ENCODE results near the gene DOCK6. TPM values are rescaled to one million over a fixed set of nuclear protein-coding genes. Genes with fewer than 3 reads are reported as not detected.

Gene DOCK6
- total and polyA plus RNA-seq, 2 of the 13 experiments (the other 11 are each of a cell fraction or from before 2014, with no cell fraction given), result 5.4 to 38.1 TPM

- TF ChIP-seq, protein P1, sequence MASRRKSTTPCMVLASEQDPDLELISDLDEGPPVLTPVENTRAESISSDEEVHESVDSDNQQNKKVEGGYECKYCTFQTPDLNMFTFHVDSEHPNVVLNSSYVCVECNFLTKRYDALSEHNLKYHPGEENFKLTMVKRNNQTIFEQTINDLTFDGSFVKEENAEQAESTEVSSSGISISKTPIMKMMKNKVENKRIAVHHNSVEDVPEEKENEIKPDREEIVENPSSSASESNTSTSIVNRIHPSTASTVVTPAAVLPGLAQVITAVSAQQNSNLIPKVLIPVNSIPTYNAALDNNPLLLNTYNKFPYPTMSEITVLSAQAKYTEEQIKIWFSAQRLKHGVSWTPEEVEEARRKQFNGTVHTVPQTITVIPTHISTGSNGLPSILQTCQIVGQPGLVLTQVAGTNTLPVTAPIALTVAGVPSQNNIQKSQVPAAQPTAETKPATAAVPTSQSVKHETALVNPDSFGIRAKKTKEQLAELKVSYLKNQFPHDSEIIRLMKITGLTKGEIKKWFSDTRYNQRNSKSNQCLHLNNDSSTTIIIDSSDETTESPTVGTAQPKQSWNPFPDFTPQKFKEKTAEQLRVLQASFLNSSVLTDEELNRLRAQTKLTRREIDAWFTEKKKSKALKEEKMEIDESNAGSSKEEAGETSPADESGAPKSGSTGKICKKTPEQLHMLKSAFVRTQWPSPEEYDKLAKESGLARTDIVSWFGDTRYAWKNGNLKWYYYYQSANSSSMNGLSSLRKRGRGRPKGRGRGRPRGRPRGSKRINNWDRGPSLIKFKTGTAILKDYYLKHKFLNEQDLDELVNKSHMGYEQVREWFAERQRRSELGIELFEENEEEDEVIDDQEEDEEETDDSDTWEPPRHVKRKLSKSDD (CRISPR knock-in tag; IDR thresholded peaks at IDR 0.05; ENCODE audit: low read depth), result no peak
- no peak for TF ChIP-seq ZHX2 (IDR thresholded peaks at IDR 0.05; ENCODE audit: low read depth)
- no peak for TF ChIP-seq ZHX2 (CRISPR knock-in tag; IDR thresholded peaks at IDR 0.05; ENCODE audit: borderline replicate concordance)
- TF ChIP-seq ZC3H4 (CRISPR knock-in tag; IDR thresholded peaks at IDR 0.05; ENCODE audit: borderline replicate concordance), result no peak
- no peak for TF ChIP-seq HNRNPL (IDR thresholded peaks at IDR 0.05; ENCODE audit: low read depth, low read length)
- no peak for TF ChIP-seq UBTF (CRISPR knock-in tag; IDR thresholded peaks at IDR 0.05)
- TF ChIP-seq, protein P2, sequence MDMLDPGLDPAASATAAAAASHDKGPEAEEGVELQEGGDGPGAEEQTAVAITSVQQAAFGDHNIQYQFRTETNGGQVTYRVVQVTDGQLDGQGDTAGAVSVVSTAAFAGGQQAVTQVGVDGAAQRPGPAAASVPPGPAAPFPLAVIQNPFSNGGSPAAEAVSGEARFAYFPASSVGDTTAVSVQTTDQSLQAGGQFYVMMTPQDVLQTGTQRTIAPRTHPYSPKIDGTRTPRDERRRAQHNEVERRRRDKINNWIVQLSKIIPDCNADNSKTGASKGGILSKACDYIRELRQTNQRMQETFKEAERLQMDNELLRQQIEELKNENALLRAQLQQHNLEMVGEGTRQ (IDR thresholded peaks at IDR 0.05; ENCODE audit: low read depth, low read length), result no peak
- TF ChIP-seq, protein P2 (CRISPR knock-in tag; IDR thresholded peaks at IDR 0.05; ENCODE audit: borderline replicate concordance), result no peak
- TF ChIP-seq SAP130 (CRISPR knock-in tag; IDR thresholded peaks at IDR 0.05; ENCODE audit: low read depth), result peak; percentile 70
- no peak for TF ChIP-seq SMARCC2 (IDR thresholded peaks at IDR 0.05)
- no peak for TF ChIP-seq ZMYM4 (CRISPR knock-in tag; IDR thresholded peaks at IDR 0.05)
- no peak for TF ChIP-seq TOE1 (CRISPR knock-in tag; IDR thresholded peaks at IDR 0.05)
- no peak for TF ChIP-seq MTF1 (CRISPR knock-in tag; IDR thresholded peaks at IDR 0.05)
- no peak for TF ChIP-seq ZBTB38 (CRISPR knock-in tag; IDR thresholded peaks at IDR 0.05)
- no peak for TF ChIP-seq ZKSCAN1 (IDR thresholded peaks at IDR 0.05; ENCODE audit: low read length)
- TF ChIP-seq ZNF354B (CRISPR knock-in tag; IDR thresholded peaks at IDR 0.05), result no peak
Observed at GRCh38 chr19:11197291-11198174, 64.8 kb downstream of the DOCK6 start, which contains the start of gene KANK2 (continued).

All from HepG2 (cell line).